Mesodermal cell (in vitro differentiated cells): ENCODE results near the gene UCN3.
"Not testable (repeated sequence)": the region's sequence is repeated elsewhere in the genome, so short reads cannot be mapped to it uniquely, and the experiment has no call there.

Experiments
- H3K27ac ChIP-seq: 2 replicates; pipeline ENCODE4 v1.7.0; 2013; ENCODE audit warnings: mild to moderate bottlenecking, low read depth, low read length, moderate library complexity; ENCODE audit not compliant: severe bottlenecking
- H3K36me3 ChIP-seq: 2 replicates; pipeline ENCODE4 v1.7.1; 2013; ENCODE audit warnings: mild to moderate bottlenecking, low read length, moderate library complexity; ENCODE audit not compliant: control insufficient read depth, insufficient read depth
- H3K4me1 ChIP-seq: one replicate; pipeline ENCODE4 v1.7.1; 2013; ENCODE audit warnings: mild to moderate bottlenecking, low read length; ENCODE audit not compliant: insufficient read depth, control insufficient read depth, poor library complexity, severe bottlenecking
- H3K4me3 ChIP-seq: 2 replicates; pipeline ENCODE4 v1.7.0; 2013; ENCODE audit warnings: low read length, control low read depth, mild to moderate bottlenecking; ENCODE audit not compliant: insufficient read depth, poor library complexity, severe bottlenecking; ENCODE audit errors: extremely low read depth
- H3K9me3 ChIP-seq: 2 replicates; pipeline ENCODE4 v1.7.1; 2013; ENCODE audit warnings: mild to moderate bottlenecking, low read length, moderate library complexity; ENCODE audit not compliant: control insufficient read depth
- WGBS, 2 experiments: methylation state at CpG; one replicate each; pipeline ENCODE4 v1.1.5; 2013; ENCODE audit warnings: missing lambda C conversion rate in 2 of 2; ENCODE audit not compliant: insufficient coverage in 2 of 2; 5-methylcytosine and 5-hydroxymethylcytosine counted together

Gene UCN3

DNA sequence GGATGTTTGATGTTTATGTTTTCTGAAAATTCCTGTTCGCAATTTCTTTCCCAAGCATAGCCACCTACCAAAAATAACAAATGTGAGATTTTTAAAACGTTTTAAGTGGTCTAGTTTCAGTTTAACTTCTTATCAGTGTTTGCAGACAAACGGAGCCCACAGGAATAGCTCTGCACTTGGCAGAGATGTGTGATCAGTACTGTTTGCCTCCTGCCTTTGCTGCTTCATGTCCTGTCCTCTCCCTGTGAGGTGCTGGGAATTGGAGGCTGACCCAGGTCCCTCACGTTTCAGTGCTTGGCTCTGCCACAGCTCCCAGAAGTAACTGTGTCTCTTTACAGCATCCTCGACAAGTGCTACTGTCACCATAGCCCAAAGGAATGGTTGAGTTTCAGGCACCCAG is 1.2 kb downstream of the UCN3 start:
- Histone ChIP-seq H3K9me3 (no peaks in the 10 kb centered on the region), H3K27ac (no peak overlapping the region), H3K4me3 (no peak overlapping the region), H3K36me3 (no peaks in the 10 kb centered on the region), H3K4me1 (no peaks in the 10 kb centered on the region)
- WGBS, 2 experiments, result 43 to 70% methylated on average over 3 to 4 of the region's 5 CpGs

DNA sequence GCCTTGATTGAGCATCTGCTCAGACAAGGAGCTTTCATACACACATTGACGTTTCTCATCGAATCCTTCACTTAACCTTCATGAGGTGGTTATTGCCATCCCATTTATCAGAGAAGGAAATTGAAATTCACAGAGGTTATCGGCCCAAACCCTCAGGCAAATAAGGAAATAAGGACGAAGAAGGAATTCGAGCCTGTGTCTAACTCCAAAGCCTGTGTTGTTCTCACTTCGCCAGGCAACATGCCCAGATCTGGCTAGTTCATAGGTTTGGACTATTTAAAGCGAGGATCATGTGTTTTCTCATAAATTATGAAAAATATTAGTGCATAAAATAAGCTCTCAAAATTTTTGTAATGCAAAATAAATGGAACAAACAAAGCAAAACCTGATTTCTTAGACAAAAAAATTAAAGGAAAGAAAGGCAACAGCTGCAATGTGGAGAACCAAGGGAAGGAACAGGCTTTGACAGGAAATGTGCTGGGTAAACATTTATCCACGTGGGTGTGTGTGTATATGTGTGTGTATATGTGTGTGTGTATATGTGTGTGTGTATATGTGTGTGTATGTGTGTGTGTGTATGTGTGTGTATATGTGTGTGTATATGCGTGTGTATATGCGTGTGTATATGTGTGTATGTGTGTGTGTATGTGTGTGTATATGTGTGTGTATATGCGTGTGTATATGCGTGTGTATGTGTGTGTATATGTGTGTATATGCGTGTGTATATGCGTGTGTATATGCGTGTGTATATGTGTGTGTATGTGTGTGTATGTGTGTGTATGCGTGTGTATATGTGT is 4.8 kb downstream of the UCN3 start:
- Histone ChIP-seq H3K4me1 (no peaks in the 10 kb centered on the region), H3K4me3 (no peak overlapping the region), H3K9me3 (peaks cover 10% of the 10 kb centered on the region), H3K27ac (no peak overlapping the region), H3K36me3 (no peaks in the 10 kb centered on the region)
- 92 to 94% methylated on average over 9 to 15 of the region's 16 CpGs for WGBS, 2 experiments

- no peaks in the 10 kb centered on the region for H3K36me3 ChIP-seq
- no peaks in the 10 kb centered on the region for H3K4me1 ChIP-seq
- no peak overlapping the region for H3K27ac ChIP-seq
- H3K4me3 ChIP-seq, result no peak overlapping the region
- H3K9me3 ChIP-seq, result peaks cover 10% of the 10 kb centered on the region
- 89 to 90% methylated on average over 21 to 28 of the region's 28 CpGs for WGBS, 2 experiments
These were observed 6.0 kb downstream of the UCN3 start for GRCh38 chr10:5370493-5371352.

DNA sequence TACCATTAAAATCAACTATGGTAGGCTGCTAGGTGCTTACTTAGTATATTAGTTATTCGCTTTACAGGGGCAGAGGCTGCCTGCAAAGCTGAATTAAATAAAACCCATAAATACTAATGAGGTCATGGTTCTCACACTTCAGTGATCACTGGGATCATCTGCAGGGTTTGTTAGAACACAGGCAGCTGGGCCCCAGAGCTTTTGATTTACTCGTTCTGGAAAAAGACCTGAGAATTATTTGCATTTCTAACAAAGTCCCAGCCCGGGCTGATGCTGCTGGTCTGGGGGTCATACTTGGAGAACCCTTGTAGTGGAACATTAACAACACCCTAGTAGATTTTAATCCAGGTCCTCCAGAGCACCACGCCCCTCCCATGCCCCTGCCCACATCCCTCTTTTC is 8.5 kb downstream of the UCN3 start:
- H3K9me3 ChIP-seq, result peaks cover 10% of the 10 kb centered on the region
- H3K36me3 ChIP-seq, result no peaks in the 10 kb centered on the region
- WGBS, 2 experiments, result 76 to 91% methylated on average over 2 to 3 of the region's 4 CpGs
- H3K4me1 ChIP-seq, result no peaks in the 10 kb centered on the region
- no peak overlapping the region for H3K4me3 ChIP-seq
- H3K27ac ChIP-seq, result no peak overlapping the region

GRCh38 chr10:5373891-5374611 is 9.3 kb downstream of the UCN3 start:
- no peak overlapping the region for H3K4me3 ChIP-seq
- no peaks in the 10 kb centered on the region for H3K36me3 ChIP-seq
- H3K4me1 ChIP-seq, result no peaks in the 10 kb centered on the region
- WGBS, 2 experiments, result 83 to 94% methylated on average over 8 to 11 of the region's 22 CpGs
- H3K27ac ChIP-seq, result no peak overlapping the region
- peaks cover 10% of the 10 kb centered on the region for H3K9me3 ChIP-seq

- no peaks in the 10 kb centered on the region for H3K36me3 ChIP-seq
- H3K27ac ChIP-seq, result no peak overlapping the region
- H3K4me1 ChIP-seq, result no peaks in the 10 kb centered on the region
- peaks cover 6% of the 10 kb centered on the region for H3K9me3 ChIP-seq
- WGBS, 2 experiments, result 70 to 73% methylated on average over 3 of the region's 4 CpGs
- H3K4me3 ChIP-seq, result no peak overlapping the region
These were observed 11.7 kb downstream of the UCN3 start for GRCh38 chr10:5376450-5376849.

DNA sequence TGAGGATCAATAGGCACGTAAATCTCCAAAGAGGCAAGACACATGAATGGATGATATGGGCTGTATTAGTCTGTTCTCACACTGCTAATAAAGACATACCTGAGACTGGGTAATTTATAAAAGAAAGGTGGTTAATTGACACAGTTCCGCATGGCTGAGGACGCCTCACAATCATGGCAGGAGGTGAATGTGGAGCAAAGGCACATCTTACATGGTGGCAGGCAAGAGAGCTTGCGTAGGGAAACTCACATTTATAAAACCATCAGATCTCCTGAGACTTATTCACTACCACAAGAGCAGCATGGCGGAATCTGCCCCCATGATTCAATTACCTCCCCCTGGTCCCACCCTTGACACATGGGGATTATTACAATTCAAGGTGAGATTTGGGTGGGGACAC is 14.4 kb downstream of the UCN3 start:
- WGBS, 2 experiments, result 82 to 85% methylated on average over 3 to 5 of the region's 5 CpGs
- not testable (repeated sequence) for H3K9me3 ChIP-seq, H3K36me3 ChIP-seq, H3K4me3 ChIP-seq, H3K4me1 ChIP-seq, H3K27ac ChIP-seq

DNA sequence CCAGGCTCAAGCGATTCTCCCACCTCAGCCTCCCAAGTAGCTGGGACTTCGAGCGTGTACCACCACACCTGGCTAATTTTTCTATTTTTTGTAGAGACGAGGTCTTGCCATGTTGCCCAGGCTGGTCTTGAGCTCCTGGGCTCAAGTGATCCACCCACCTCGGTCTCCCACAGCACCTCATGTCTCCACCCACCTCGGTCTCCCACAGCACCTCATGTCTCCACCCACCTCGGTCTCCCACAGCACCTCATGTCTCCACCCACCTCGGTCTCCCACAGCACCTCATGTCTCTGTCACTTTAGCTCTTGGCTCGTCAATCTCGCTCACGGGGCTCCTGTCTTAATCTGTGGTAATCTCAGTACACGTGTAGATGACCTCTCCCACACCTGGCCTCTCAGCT is 15.6 kb downstream of the UCN3 start:
- H3K4me1 ChIP-seq, H3K9me3 ChIP-seq, H3K27ac ChIP-seq, H3K36me3 ChIP-seq, H3K4me3 ChIP-seq: not testable (repeated sequence)
- 93 to 95% methylated on average over 9 to 12 of the region's 12 CpGs for WGBS, 2 experiments

DNA sequence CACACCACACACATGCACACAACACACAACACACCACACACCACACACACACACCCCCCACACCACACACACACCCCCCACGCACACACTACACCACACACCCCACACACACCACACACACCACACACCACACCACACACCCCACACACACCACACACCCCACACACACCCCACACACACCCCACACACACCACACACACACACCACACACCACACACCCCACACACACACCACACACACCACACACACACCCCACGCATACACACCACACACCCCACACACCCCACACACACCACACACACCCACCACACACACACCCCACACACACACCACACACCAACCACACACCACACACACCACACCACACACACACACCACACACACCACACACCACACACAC is 16.4 kb downstream of the UCN3 start:
- Histone ChIP-seq H3K36me3 (no peaks in the 10 kb centered on the region), H3K27ac (no peak overlapping the region), H3K4me3 (no peak overlapping the region), H3K4me1 (no peaks in the 10 kb centered on the region), H3K9me3 (no peaks in the 10 kb centered on the region)
- no CpG with 5 or more reads among the region's 2 CpGs for WGBS, 2 experiments

- WGBS, 2 experiments, result 67 to 88% methylated on average over 1 to 2 of the region's 2 CpGs
- H3K4me3 ChIP-seq, result no peak overlapping the region
- no peaks in the 10 kb centered on the region for H3K36me3 ChIP-seq
- peaks cover 10% of the 10 kb centered on the region for H3K9me3 ChIP-seq
- H3K27ac ChIP-seq, result no peak overlapping the region
- no peaks in the 10 kb centered on the region for H3K4me1 ChIP-seq
These were observed 20.5 kb downstream of the UCN3 start for GRCh38 chr10:5385224-5385623.
